ENCODE measurements around the gene SLC27A5.
"Not testable (repeated sequence)": the region's sequence is repeated elsewhere in the genome, so short reads cannot be mapped to it uniquely, and the experiment has no call there.

The SLC27A5 gene

DNA sequence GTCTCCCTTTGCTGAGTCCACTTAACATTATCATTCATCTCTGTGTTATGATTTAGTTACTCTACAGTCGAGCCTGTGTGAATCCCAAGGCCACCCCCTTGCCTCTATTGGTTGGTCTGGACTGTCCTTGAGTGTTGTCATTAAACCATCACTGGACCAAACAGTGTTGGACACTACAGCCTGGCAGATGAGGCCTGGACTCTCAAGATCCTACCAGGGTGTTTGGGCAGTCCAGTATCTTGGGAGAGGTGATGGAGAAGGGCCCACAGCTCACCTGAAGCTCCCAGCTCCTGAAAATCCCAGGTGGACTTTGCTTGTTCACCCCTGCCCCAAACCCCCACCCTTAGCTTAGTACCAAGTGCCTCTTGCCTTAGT, 39.3 kb upstream of the SLC27A5 start:
- no peak for FAIRE-seq
- DNase-seq (ENCODE audit: low spot score): no peak

- DNase-seq (ENCODE audit: low spot score): no peak
- no peak for FAIRE-seq
Measured at GRCh38 chr19:58550362-58551122, 38.8 kb upstream of the SLC27A5 start.

DNA sequence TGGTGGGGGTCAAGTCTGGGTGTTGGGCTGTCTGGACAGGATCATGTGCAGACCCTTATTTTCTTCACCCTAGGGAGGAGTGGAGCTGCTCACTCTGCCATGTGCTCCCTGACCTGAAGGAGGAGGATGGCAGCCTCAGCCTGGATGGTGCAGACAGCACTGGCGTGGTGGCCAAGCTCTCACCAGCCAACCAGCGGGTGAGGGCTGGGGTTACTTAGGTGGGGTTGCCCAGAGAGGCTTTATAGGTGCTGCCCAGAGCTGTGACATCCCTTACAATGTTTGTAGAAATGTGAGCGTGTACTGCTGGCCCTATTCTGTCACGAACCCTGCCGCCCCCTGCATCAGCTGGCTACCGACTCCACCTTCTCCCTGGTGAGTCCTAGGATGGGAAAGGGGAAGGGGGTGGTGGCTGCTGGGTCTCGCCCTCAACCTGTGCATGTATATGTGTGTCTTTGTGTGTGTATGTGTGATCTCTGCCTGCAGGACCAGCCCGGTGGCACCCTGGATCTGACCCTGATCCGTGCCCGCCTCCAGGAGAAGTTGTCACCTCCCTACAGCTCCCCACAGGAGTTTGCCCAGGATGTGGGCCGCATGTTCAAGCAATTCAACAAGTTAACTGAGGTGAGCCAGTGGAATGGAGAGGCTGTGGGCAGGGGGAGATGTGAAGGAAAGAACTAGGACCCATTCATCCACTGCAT, 38.0 kb upstream of the SLC27A5 start:
- DNase-seq (ENCODE audit: low spot score): no peak
- no peak for FAIRE-seq

DNA sequence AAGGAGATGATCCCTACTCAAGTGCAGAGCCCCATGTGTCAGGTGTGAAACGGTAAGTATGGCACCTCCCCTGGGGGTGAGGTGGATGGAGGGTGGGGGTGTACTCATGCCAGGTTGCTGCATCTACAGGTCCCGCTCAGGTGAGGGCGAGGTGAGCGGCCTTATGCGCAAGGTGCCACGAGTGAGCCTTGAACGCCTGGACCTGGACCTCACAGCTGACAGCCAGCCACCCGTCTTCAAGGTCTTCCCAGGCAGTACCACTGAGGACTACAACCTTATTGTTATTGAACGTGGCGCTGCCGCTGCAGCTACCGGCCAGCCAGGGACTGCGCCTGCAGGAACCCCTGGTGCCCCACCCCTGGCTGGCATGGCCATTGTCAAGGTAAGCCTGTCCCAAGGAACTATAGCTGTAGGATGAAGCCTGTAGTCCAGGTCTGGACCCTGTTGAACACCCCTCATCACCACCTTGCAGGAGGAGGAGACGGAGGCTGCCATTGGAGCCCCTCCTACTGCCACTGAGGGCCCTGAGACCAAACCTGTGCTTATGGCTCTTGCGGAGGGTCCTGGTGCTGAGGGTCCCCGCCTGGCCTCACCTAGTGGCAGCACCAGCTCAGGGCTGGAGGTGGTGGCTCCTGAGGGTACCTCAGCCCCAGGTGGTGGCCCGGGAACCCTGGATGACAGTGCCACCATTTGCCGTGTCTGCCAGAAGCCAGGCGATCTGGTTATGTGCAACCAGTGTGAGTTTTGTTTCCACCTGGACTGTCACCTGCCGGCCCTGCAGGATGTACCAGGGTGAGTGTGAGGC, 37.3 kb upstream of the SLC27A5 start:
- no peak for FAIRE-seq

GRCh38 chr19:58547323-58548312, 35.8 kb upstream of the SLC27A5 start:
- no peak for FAIRE-seq
- no peak for DNase-seq (ENCODE audit: low spot score)

More for the DNA sequence above, 37.3 kb upstream of the SLC27A5 start:
- DNase-seq (ENCODE audit: low spot score): no peak

DNA sequence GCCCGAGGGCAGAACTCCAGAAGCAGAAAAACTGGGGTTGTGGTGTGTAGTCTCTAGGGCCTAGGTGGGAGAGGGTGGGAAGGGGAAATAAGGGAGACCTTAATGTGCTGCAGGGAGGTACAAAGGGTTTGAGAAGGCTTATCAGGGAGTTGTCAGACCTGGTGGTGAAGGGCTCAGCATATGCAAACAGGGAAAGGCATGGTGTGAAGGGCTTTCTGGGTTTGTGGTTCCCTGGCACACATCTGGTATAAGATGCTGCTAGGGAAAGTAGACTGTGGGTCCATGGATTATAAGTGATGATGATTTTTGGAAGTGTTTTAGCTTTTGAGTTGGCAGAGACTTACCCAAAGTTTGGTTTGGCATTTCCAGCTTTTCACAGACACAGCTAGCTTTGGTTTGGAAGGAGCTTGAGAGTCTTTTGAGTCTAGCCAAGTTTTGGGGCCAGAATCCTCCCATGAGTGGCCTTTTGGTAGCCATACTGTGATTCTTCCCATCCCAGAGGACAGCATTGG, 34.3 kb upstream of the SLC27A5 start:
- FAIRE-seq (no peak), DNase-seq (ENCODE audit: low spot score) (no peak)

DNA sequence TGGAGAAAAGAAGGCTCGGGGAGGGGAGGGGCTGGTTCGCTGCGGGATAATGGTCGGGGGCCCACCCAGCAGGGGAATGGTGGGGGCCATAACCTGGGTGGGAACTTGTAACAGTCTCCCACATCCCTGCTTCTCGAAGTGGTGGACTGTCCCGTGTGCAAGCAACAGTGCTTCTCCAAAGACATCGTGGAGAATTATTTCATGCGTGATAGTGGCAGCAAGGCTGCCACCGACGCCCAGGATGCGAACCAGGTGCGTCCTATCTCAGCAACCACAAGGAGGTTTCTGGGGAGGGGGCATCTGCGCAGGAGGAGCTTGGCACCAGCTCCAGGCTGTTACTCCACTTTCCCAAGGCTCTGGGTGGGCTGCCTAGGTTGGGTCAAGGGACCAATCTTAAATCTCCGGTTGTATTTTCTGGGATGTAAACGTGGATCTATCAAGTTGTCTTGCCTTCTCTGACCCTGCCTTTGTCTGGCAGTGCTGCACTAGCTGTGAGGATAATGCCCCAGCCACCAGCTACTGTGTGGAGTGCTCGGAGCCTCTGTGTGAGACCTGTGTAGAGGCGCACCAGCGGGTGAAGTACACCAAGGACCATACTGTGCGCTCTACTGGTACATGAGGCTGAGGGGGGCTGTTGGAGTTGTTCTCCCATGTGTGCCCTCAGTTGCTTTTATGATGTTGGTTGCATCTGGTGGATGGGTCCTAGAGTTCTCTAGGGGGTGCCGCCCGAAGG, 33.7 kb upstream of the SLC27A5 start:
- FAIRE-seq (no peak), DNase-seq (ENCODE audit: low spot score) (no peak)

- no peak for DNase-seq (ENCODE audit: low spot score)
- FAIRE-seq: no peak
Measured at GRCh38 chr19:58544591-58545285, 32.9 kb upstream of the SLC27A5 start.

GRCh38 chr19:58543826-58544590, 32.2 kb upstream of the SLC27A5 start, which contains the start of gene TRIM28:
TRIM28 (plus strand) TSS chr19:58544064; CDS start chr19:58544758, 694 bp downstream.
- FAIRE-seq: peak; percentile 80
- peak; percentile 97 for DNase-seq (ENCODE audit: low spot score)

GRCh38 chr19:58542641-58543372, 31.0 kb upstream of the SLC27A5 start:
- FAIRE-seq; DNase-seq (ENCODE audit: low spot score): not testable (repeated sequence)

- DNase-seq (ENCODE audit: low spot score); FAIRE-seq: not testable (repeated sequence)
Measured at GRCh38 chr19:58539169-58539559, 27.4 kb upstream of the SLC27A5 start.

DNA sequence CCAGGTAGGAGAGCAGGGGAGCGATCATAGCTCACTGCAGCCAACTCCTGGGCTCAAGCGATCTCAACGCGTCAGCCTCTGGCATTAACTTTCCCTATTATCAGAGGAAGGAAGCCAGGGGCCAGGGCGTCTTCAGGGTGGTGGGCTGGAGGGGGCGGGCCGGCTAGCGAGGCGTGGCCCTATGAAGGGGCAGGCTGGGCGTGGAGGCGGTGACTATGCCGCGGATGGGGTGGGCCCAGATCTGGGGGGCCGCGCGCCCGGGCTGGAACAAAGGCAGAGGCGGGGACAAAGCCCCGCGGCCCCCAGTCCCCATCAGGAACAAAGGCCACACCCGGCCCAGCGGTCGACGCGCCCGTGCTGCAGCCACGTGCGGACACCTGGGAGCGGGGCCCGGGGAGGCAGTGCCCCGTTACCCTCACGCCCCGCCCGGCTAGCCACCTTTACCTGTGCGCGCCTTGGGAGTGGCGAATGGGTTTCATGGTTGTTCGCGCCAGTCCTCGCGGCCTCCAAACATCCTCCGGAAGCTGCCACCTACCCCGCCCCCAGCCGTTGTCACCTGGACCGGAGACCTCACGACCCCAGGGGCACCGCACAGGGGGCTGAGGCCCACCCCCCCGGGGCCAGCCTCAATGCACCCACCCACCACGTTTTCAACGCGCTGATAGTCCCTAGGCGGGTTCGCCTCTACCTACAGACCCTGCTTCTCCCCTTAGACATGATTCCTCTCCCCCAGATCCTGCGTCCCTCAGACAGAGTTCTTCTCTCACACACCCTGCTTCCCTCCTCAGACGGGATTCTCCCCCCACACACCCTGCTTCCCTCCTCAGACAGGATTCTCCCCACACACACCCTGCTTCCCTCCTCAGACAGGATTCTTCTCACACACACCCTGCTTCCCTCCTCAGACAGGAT, 26.7 kb upstream of the SLC27A5 start:
- FAIRE-seq (no peak), DNase-seq (ENCODE audit: low spot score) (no peak)

DNA sequence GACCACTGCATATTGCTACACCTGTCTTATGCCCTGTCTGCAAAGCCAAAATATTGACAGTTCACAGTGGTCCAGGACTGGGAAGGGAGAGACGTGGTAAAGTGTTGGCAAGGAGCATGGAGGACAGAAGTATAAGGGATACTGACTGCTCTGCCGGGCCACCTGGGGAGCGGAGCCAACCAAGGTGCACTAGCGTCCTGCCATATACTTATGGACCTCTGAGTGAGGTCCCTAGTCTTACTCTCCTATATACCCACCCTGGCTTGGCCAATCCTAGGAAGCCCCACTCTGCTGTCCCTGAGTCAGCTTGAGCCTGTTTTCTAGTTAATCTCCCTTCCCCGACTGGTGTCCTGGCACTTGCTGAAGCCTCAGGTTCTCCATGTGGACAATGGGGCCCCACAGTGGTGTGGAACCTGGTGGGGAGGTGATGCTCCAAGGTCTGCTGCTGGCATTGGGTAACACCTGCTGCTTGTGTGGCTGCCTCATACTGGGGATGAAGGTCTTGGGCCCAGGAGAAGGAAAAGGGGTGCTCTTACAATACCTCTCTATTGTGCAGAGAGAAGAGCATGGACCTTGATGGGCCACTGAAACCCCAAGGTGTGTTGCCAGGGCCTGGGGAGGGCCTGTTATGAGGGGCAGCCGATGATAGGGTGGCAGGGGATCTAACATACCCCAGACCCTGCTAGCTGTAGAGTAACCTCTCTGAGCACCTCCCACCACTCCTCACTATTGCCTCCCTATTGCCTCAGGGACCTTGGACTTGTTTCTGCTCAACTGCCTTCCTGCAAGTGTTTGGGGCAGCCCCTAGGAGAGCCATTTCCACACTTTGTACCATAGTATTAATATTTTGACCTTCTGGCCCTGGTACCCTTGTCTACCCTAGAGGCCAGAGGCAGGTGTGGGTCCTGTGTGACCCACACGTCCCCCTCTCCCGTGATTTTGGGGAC, 25.3 kb upstream of the SLC27A5 start:
- DNase-seq (ENCODE audit: low spot score) (no peak), FAIRE-seq (no peak)

DNA sequence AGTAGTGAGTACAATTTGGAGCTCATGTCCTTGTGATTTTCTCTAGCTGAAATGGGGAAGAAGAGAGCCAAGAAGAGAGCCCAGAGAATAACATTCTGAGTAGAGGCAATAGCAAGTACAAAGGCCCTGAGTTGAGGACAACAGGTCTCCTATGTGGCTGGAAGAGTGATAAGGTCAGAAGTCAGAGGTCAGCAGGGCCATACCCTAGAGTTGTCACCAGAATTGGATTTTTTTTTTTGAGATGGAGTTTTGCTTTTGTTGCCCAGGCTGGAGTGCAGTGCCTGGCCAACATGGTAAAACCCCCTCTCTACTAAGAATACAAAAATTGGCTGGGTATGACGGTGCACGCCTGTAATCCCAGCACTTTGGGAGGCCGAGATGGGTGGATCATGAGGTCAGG, 24.1 kb upstream of the SLC27A5 start:
- DNase-seq (ENCODE audit: low spot score) (no peak), FAIRE-seq (no peak)

DNA sequence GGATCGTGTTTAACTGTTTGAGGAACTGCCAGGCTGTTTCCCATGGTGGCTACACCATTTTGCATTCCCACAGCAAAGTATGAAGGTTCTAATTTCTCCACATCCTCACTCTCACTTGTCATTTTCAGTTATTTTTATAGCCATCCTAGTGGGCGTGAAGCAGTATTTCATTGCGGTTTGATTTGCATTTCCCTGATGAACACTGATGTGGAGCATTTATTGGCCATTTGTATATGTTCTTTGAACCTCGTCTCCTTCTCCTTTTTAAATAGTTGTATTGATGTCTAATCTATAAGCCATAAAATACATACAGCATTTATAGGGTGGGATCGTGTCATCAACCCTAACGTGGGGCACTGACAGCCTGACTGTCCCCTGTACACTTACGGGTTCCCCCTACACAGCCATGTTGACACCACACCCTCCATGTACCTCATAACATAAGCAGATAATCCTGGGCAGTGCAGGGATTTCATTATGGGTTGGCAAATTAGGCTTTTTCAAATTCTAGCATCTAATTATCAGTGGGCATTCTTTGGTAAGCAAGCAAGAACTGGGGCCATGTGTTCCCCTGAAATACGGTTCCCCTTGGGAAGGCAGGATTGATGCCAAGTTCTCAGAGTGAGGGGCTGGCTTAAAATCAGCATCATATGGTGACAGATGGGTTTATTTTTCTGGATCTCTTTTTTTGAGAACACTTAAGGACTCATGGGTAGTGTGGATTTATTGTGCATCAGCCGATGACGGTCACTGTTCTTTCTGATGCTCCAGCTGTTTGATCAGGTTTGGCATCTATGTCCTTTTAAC, 19.4 kb upstream of the SLC27A5 start:
- FAIRE-seq (no peak), DNase-seq (ENCODE audit: low spot score) (no peak)
